AG09319 (cell line): ENCODE measurements around the gene PRR19.

ENCODE experiments used
- DNase-seq: peaks from one replicate; pipeline ENCODE4 v3.0.0-alpha.2; 2010; ENCODE audit warnings: low read depth; ENCODE audit errors: extremely low read depth
- CTCF ChIP-seq: IDR thresholded peaks from 2 replicates; pipeline ENCODE4 v1.5.1; 2011; ENCODE audit warnings: low read depth, mild to moderate bottlenecking, inconsistent platforms, low read length, moderate library complexity

PRR19 gene

GRCh38 chr19:42282819-42283187, 19.1 kb upstream of the PRR19 start:
- TF ChIP-seq CTCF, result no peak

GRCh38 chr19:42283188-42284065, 18.5 kb upstream of the PRR19 start:
- no peak for TF ChIP-seq CTCF
- DNase-seq, result peak; percentile 81

More at GRCh38 chr19:42282819-42283187, 19.1 kb upstream of the PRR19 start:
- DNase-seq, result no peak

- no peak for TF ChIP-seq CTCF
- peak; percentile 57 for DNase-seq
Measured at GRCh38 chr19:42284066-42284501, 17.8 kb upstream of the PRR19 start.

GRCh38 chr19:42284591-42285341, 17.2 kb upstream of the PRR19 start:
- TF ChIP-seq CTCF, result no peak
- no peak for DNase-seq

- DNase-seq, result no peak
- no peak for TF ChIP-seq CTCF
Measured at GRCh38 chr19:42285541-42285941, 16.4 kb upstream of the PRR19 start.

GRCh38 chr19:42285988-42286348, 16.0 kb upstream of the PRR19 start:
- TF ChIP-seq CTCF, result no peak
- no peak for DNase-seq
